B cell (primary cell): ENCODE measurements around the gene MRPL46. TPM values are rescaled to one million over a fixed set of nuclear protein-coding genes. Genes with fewer than 3 reads are reported as not detected.

Source experiments
- ATAC-seq: fragments of 200-7000 bp; cut with Tn5 transposase; one replicate; pipeline ENCODE4 v1.10.0; 2021; ENCODE audit warnings: low read depth, mild to moderate bottlenecking, moderate number of reproducible peaks, moderate library complexity
- CTCF ChIA-PET: fragments of 350-600 bp; sonication (Branson Sonifier 250); formaldehyde crosslinking; loops from one replicate; lab custom pipeline; 2021; ENCODE audit warnings: antibody characterized with exemption, inconsistent platforms; lab: Charles Lee
- POLR2A ChIA-PET: fragments of 350-600 bp; sonication (Branson Sonifier 250); formaldehyde crosslinking; loops from one replicate; lab custom pipeline; 2021; ENCODE audit warnings: antibody characterized with exemption; lab: Charles Lee
- DNase-seq: peaks from one replicate; pipeline ENCODE4 v3.0.0; 2013
- H2AFZ ChIP-seq: 2 replicates; pipeline ENCODE4 v1.6.1; 2012; ENCODE audit warnings: mild to moderate bottlenecking, low read depth, low read length; ENCODE audit not compliant: insufficient read depth, poor library complexity, severe bottlenecking
- H3K27ac ChIP-seq, 2 donors: 1 replicate in 1 of 2; 2 replicates in 1 of 2; pipeline ENCODE4 v1.5.1; 2012 to 2013; ENCODE audit warnings: low read length in 2 of 2, mild to moderate bottlenecking in 2 of 2, moderate library complexity in 1 of 2
- H3K27me3 ChIP-seq, 4 experiments: fragments of 200-600 bp in 1 of 4; sonication (generic) in 1 of 4; replicated peaks in 1 of 4; 1 replicate in 2 of 4; 2 replicates in 2 of 4; pipeline versions ENCODE4 v1.6.1 to v1.7.0; 2013 to 2016; ENCODE audit warnings: low read length in 3 of 4, mild to moderate bottlenecking in 2 of 4, mixed read lengths in 1 of 4, moderate library complexity in 1 of 4; ENCODE audit not compliant: insufficient read depth in 4 of 4, control insufficient read depth in 3 of 4; ENCODE audit errors: control extremely low read depth in 1 of 4
- H3K36me3 ChIP-seq, 2 experiments: replicated peaks in 1 of 2; 1 replicate in 1 of 2; 2 replicates in 1 of 2; pipeline versions ENCODE4 v1.6.1 to v1.7.1; 2013; ENCODE audit warnings: low read length in 1 of 2; ENCODE audit not compliant: insufficient read depth in 2 of 2, control insufficient read depth in 1 of 2; ENCODE audit errors: control extremely low read depth in 1 of 2, extremely low read depth in 1 of 2
- H3K4me1 ChIP-seq, 2 donors: fragments of 200-600 bp in 1 of 2; sonication (generic) in 1 of 2; 1 replicate in 1 of 2; 2 replicates in 1 of 2; pipeline versions ENCODE4 v1.5.1 to v1.6.1; 2013 to 2017; ENCODE audit warnings: low read length in 2 of 2; ENCODE audit not compliant: control insufficient read depth in 2 of 2, insufficient read depth in 2 of 2
- H3K4me2 ChIP-seq: replicated peaks from 2 replicates; pipeline ENCODE3; 2012; ENCODE audit warnings: mild to moderate bottlenecking, low read depth, low read length; ENCODE audit not compliant: poor library complexity, severe bottlenecking
- H3K4me3 ChIP-seq, 5 experiments: fragments of 200-600 bp in 1 of 5; sonication (generic) in 1 of 5; 1 replicate in 3 of 5; 2 replicates in 2 of 5; pipeline versions ENCODE4 v1.5.1 to v1.7.0; 2011 to 2016; ENCODE audit warnings: low read length in 4 of 5, mild to moderate bottlenecking in 4 of 5, low read depth in 2 of 5, control low read depth in 1 of 5, moderate library complexity in 1 of 5; ENCODE audit not compliant: insufficient read depth in 1 of 5; ENCODE audit errors: control extremely low read depth in 1 of 5, extremely low read depth in 1 of 5
- H3K79me2 ChIP-seq: fragments of 200-600 bp; sonication (generic); one replicate; pipeline ENCODE4 v1.6.0; 2016; ENCODE audit warnings: low read length; ENCODE audit not compliant: control insufficient read depth, insufficient read depth
- H3K9ac ChIP-seq: fragments of 200-600 bp; sonication (generic); 2 replicates; pipeline ENCODE4 v1.6.1; 2017; ENCODE audit warnings: mild to moderate bottlenecking, low read length, moderate library complexity
- H3K9me3 ChIP-seq, 3 donors: one replicate each; pipeline versions ENCODE4 v1.6.1 to v1.7.1; 2013; ENCODE audit warnings: low read length in 2 of 3; ENCODE audit not compliant: control insufficient read depth in 2 of 3, insufficient read depth in 1 of 3; ENCODE audit errors: control extremely low read depth in 1 of 3
- H4K20me1 ChIP-seq: 2 replicates; pipeline ENCODE4 v1.6.0; 2012; ENCODE audit warnings: mild to moderate bottlenecking, low read length; ENCODE audit not compliant: insufficient read depth, control insufficient read depth, poor library complexity, severe bottlenecking
- H3K27ac Mint-ChIP-seq: one replicate; pipeline ENCODE4 v1.8.0; 2021; ENCODE audit warnings: mixed read lengths
- H3K27me3 Mint-ChIP-seq: one replicate; pipeline ENCODE4 v1.8.0; 2021; ENCODE audit warnings: mixed read lengths
- H3K4me1 Mint-ChIP-seq: one replicate; pipeline ENCODE4 v1.8.0; 2021; ENCODE audit warnings: mixed read lengths
- H3K4me3 Mint-ChIP-seq: one replicate; pipeline ENCODE4 v1.8.0; 2021; ENCODE audit warnings: mixed read lengths
- H3K9me3 Mint-ChIP-seq: one replicate; pipeline ENCODE4 v1.8.0; 2022; ENCODE audit warnings: mixed read lengths; ENCODE audit not compliant: insufficient read depth
- EZH2 ChIP-seq: IDR thresholded peaks from 2 replicates; pipeline ENCODE4 v1.6.1; 2012; ENCODE audit warnings: borderline replicate concordance, low read depth, mild to moderate bottlenecking, moderate library complexity, low read length; ENCODE audit not compliant: insufficient read depth, poor library complexity, severe bottlenecking
- WGBS: methylation state at CpG from one replicate; pipeline ENCODE4 v1.1.5; 2013; ENCODE audit warnings: missing lambda C conversion rate; ENCODE audit not compliant: insufficient coverage; 5-methylcytosine and 5-hydroxymethylcytosine counted together
- intact Hi-C: fragments of 100-400 bp; cut with micrococcal nuclease; formaldehyde crosslinking; loops from one replicate; pipeline ENCODE4 v1.10.0; 2022
- polyA plus RNA-seq: library from polyadenylated mRNA; depleted of rRNA; stranded (reverse); fragments of >200 nt; gene quantifications from 2 replicates; pipeline ENCODE4 v1.2.3, GENCODE V29; 2012
- total RNA-seq, 2 donors: library from RNA; stranded (reverse); fragments of 120-200 nt in 1 of 2; gene quantifications; 1 replicate in 1 of 2; 2 replicates in 1 of 2; pipeline versions ENCODE4 v1.2.3 to v1.2.4, GENCODE V29; 2013 to 2022
- TF ChIP-seq, protein P1 (sequence below): fragments of 200-600 bp; IDR thresholded peaks from one replicate; pipeline ENCODE4 v1.8.0; 2022; ENCODE audit warnings: antibody characterized with exemption, mild to moderate bottlenecking

MRPL46 gene
- total and polyA plus RNA-seq, 2 donors (not counting 1 experiment from before 2014, with no cell fraction given): 14.3 to 24.6 TPM

DNA sequence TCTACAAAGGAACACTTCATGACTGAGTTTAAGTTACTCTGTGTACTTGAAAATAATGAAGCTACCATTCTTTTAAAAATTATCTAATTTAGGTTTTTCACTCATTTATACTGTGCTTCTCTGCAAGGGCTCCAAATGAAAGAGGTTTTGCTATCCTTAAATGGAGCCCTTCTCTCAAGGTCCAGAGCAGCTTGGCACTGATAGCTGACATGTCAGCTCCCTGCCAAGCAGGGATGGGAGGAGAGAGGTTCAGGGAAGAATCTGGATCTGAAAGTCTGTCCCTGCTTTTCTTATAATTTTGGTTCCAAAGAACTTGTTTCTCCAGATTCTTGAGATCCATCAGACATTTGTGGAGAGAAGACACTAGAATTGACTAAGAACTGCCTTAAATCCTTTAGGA is 39.4 kb upstream of the MRPL46 start:
- no peak overlapping the region for H2AFZ ChIP-seq
- Mint-ChIP-seq H3K9me3 (no peaks in the 10 kb centered on the region), H3K4me3 (no peak overlapping the region), H3K4me1 (no peaks in the 10 kb centered on the region), H3K27me3 (no peaks in the 10 kb centered on the region), H3K27ac (no peak overlapping the region)
- intact Hi-C loops: no loop called here
- H3K9me3 ChIP-seq: no peaks in the 10 kb centered on the region
- no peak for DNase-seq
- no peaks in the 10 kb centered on the region for H4K20me1 ChIP-seq
- TF ChIP-seq, protein P1, sequence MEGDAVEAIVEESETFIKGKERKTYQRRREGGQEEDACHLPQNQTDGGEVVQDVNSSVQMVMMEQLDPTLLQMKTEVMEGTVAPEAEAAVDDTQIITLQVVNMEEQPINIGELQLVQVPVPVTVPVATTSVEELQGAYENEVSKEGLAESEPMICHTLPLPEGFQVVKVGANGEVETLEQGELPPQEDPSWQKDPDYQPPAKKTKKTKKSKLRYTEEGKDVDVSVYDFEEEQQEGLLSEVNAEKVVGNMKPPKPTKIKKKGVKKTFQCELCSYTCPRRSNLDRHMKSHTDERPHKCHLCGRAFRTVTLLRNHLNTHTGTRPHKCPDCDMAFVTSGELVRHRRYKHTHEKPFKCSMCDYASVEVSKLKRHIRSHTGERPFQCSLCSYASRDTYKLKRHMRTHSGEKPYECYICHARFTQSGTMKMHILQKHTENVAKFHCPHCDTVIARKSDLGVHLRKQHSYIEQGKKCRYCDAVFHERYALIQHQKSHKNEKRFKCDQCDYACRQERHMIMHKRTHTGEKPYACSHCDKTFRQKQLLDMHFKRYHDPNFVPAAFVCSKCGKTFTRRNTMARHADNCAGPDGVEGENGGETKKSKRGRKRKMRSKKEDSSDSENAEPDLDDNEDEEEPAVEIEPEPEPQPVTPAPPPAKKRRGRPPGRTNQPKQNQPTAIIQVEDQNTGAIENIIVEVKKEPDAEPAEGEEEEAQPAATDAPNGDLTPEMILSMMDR: no peak
- TF ChIP-seq EZH2: no peak
- H3K27me3 ChIP-seq: no peaks in the 10 kb centered on the region
- no peaks in the 10 kb centered on the region for H3K79me2 ChIP-seq
- H3K9ac ChIP-seq: no peak overlapping the region
- ChIA-PET CTCF (no interaction called here), POLR2A (no interaction called here)
- peaks cover 6 to 31% of the 10 kb centered on the region in 2 experiments for H3K36me3 ChIP-seq
- no peaks in the 10 kb centered on the region for H3K4me1 ChIP-seq
- ATAC-seq: no peak
- H3K27ac ChIP-seq: no peak overlapping the region
- no peak overlapping the region for H3K4me3 ChIP-seq
- H3K4me2 ChIP-seq: no peak overlapping the region

DNA sequence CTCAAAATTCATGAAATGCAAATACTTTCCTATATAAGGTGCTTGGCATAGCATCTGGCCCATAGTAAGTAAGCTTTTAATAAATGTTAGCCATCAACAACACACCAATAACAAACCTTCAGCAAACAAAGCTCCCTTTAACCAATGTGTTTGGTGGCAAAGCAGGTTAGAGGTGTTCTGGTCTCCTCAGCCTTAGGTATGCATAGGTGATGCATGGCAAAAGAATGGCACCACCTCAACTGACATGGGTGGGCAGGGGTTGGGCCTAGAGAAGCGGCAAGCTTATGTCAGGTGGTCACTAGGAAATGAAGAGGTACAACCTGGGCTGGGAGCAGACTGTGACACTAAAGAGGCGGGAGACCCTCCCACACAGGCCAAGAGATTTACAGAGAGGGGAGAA is 38.5 kb upstream of the MRPL46 start:
- H3K9ac ChIP-seq: no peak overlapping the region
- Mint-ChIP-seq H3K27ac (no peak overlapping the region), H3K4me1 (no peaks in the 10 kb centered on the region), H3K4me3 (no peak overlapping the region), H3K9me3 (no peaks in the 10 kb centered on the region), H3K27me3 (no peaks in the 10 kb centered on the region)
- H3K36me3 ChIP-seq: peaks cover 0 to 23% of the 10 kb centered on the region in 2 experiments
- ChIA-PET CTCF (no interaction called here), POLR2A (no interaction called here)
- WGBS: 100% methylated on average over 1 of the region's 2 CpGs
- no peak overlapping the region for H3K4me3 ChIP-seq
- DNase-seq: no peak
- TF ChIP-seq EZH2: no peak
- TF ChIP-seq, protein P1: no peak
- no peak for ATAC-seq
- H3K79me2 ChIP-seq: no peaks in the 10 kb centered on the region
- no peak overlapping the region for H3K4me2 ChIP-seq
- no peak overlapping the region for H2AFZ ChIP-seq
- H3K27ac ChIP-seq: no peak overlapping the region
- H3K4me1 ChIP-seq: no peaks in the 10 kb centered on the region
- H3K27me3 ChIP-seq: no peaks in the 10 kb centered on the region
- intact Hi-C loops: no loop called here
- no peaks in the 10 kb centered on the region for H3K9me3 ChIP-seq
- no peaks in the 10 kb centered on the region for H4K20me1 ChIP-seq
